ENCODE data around the gene TTLL11.

- TF ChIP-seq EZH2 (IDR thresholded peaks at IDR 0.05; ENCODE audit: insufficient read depth, poor library complexity, severe bottlenecking) (no peak), EZH2phosphoT487 (IDR thresholded peaks at IDR 0.05; ENCODE audit: insufficient read depth, low read depth) (no peak)
These were observed 36.9 kb upstream of the TTLL11 start for GRCh38 chr9:122129969-122130368.
